SJSA1 (cell line): Measurements from ENCODE around the gene NTM. TPM values are rescaled to one million over a fixed set of nuclear protein-coding genes. Genes with fewer than 3 reads are reported as not detected.
"Not testable (repeated sequence)": the region's sequence is repeated elsewhere in the genome, so short reads cannot be mapped to it uniquely, and the experiment has no call there.

ENCODE experiments used
- DNase-seq, 2 experiments: peaks; one replicate each; pipeline ENCODE4 v3.0.0-alpha.2; 2015 to 2020; ENCODE audit warnings: low spot score in 2 of 2, low read depth in 1 of 2
- H3K27ac ChIP-seq: fragments of 250-450 bp; sonication (Bioruptor Pico); 2 replicates; pipeline ENCODE4 v1.5.1; 2020; ENCODE audit warnings: mild to moderate bottlenecking, moderate library complexity
- H3K27me3 ChIP-seq: fragments of 250-450 bp; sonication (Bioruptor Pico); replicated peaks from 2 replicates; pipeline ENCODE4 v1.5.1; 2020; ENCODE audit warnings: mild to moderate bottlenecking, moderate library complexity
- H3K36me3 ChIP-seq: fragments of 250-450 bp; sonication (Bioruptor Pico); 2 replicates; pipeline ENCODE4 v1.5.1; 2020; ENCODE audit warnings: mild to moderate bottlenecking
- H3K4me1 ChIP-seq: fragments of 250-450 bp; sonication (Bioruptor Pico); replicated peaks from 2 replicates; pipeline ENCODE4 v1.6.1; 2021; ENCODE audit warnings: mild to moderate bottlenecking
- H3K4me3 ChIP-seq: fragments of 250-450 bp; sonication (Bioruptor Pico); 2 replicates; pipeline ENCODE4 v1.5.1; 2020; ENCODE audit warnings: mild to moderate bottlenecking
- H3K9me3 ChIP-seq: fragments of 250-450 bp; sonication (Bioruptor Pico); replicated peaks from 2 replicates; pipeline ENCODE4 v1.5.1; 2020; ENCODE audit warnings: mild to moderate bottlenecking
- total RNA-seq: library from RNA; depleted of rRNA; stranded (reverse); fragments of >200 nt; shearing (Covaris generic); gene quantifications from 2 replicates; pipeline ENCODE4 v1.2.3, GENCODE V29; 2014

The NTM gene
- total RNA-seq, 1 experiment from 2014 or later: 0.34 TPM

- Histone ChIP-seq H3K36me3 (no peaks in the 10 kb centered on the region), H3K4me1 (no peaks in the 10 kb centered on the region), H3K9me3 (no peaks in the 10 kb centered on the region), H3K27me3 (no peaks in the 10 kb centered on the region), H3K27ac (no peak overlapping the region), H3K4me3 (no peak overlapping the region)
- DNase-seq: no peak
These were observed 121.1 kb downstream of the NTM start for GRCh38 chr11:131491503-131491902.

- DNase-seq: no peak
- Histone ChIP-seq H3K9me3 (no peaks in the 10 kb centered on the region), H3K4me3 (no peak overlapping the region), H3K4me1 (no peaks in the 10 kb centered on the region), H3K27ac (no peak overlapping the region), H3K36me3 (no peaks in the 10 kb centered on the region), H3K27me3 (no peaks in the 10 kb centered on the region)
These were observed 125.0 kb downstream of the NTM start for GRCh38 chr11:131495423-131495822.

GRCh38 chr11:131497686-131498085, 127.3 kb downstream of the NTM start:
- H3K27me3 ChIP-seq, H3K4me1 ChIP-seq, DNase-seq, H3K36me3 ChIP-seq, H3K4me3 ChIP-seq, H3K27ac ChIP-seq, H3K9me3 ChIP-seq: not testable (repeated sequence)

GRCh38 chr11:131498631-131499160, 128.3 kb downstream of the NTM start:
- no peak for DNase-seq
- no peaks in the 10 kb centered on the region for H3K4me1 ChIP-seq
- no peak overlapping the region for H3K27ac ChIP-seq
- H3K4me3 ChIP-seq: no peak overlapping the region
- H3K9me3 ChIP-seq: no peaks in the 10 kb centered on the region
- H3K36me3 ChIP-seq: no peaks in the 10 kb centered on the region
- H3K27me3 ChIP-seq: no peaks in the 10 kb centered on the region

- Histone ChIP-seq H3K27ac (no peak overlapping the region), H3K4me3 (no peak overlapping the region), H3K27me3 (no peaks in the 10 kb centered on the region), H3K9me3 (no peaks in the 10 kb centered on the region), H3K36me3 (no peaks in the 10 kb centered on the region), H3K4me1 (no peaks in the 10 kb centered on the region)
- DNase-seq: no peak
These were observed 128.8 kb downstream of the NTM start for GRCh38 chr11:131499199-131499598.

GRCh38 chr11:131503017-131503416, 132.6 kb downstream of the NTM start:
- Histone ChIP-seq H3K27me3 (no peaks in the 10 kb centered on the region), H3K36me3 (no peaks in the 10 kb centered on the region), H3K9me3 (no peaks in the 10 kb centered on the region), H3K4me1 (no peaks in the 10 kb centered on the region), H3K27ac (no peak overlapping the region), H3K4me3 (no peak overlapping the region)
- no peak for DNase-seq

GRCh38 chr11:131504199-131504949, 134.0 kb downstream of the NTM start:
- Histone ChIP-seq H3K27me3 (no peaks in the 10 kb centered on the region), H3K4me3 (no peak overlapping the region), H3K4me1 (no peaks in the 10 kb centered on the region), H3K9me3 (no peaks in the 10 kb centered on the region), H3K27ac (no peak overlapping the region), H3K36me3 (no peaks in the 10 kb centered on the region)
- no peak for DNase-seq

- no peaks in the 10 kb centered on the region for H3K4me1 ChIP-seq
- no peak for DNase-seq
- H3K36me3 ChIP-seq: no peaks in the 10 kb centered on the region
- no peaks in the 10 kb centered on the region for H3K9me3 ChIP-seq
- H3K27me3 ChIP-seq: no peaks in the 10 kb centered on the region
- no peak overlapping the region for H3K27ac ChIP-seq
- H3K4me3 ChIP-seq: no peak overlapping the region
These were observed 135.9 kb downstream of the NTM start for GRCh38 chr11:131506348-131506747.

- Histone ChIP-seq H3K27me3 (no peaks in the 10 kb centered on the region), H3K27ac (no peak overlapping the region), H3K4me3 (no peak overlapping the region), H3K36me3 (no peaks in the 10 kb centered on the region), H3K9me3 (no peaks in the 10 kb centered on the region), H3K4me1 (no peaks in the 10 kb centered on the region)
- no peak for DNase-seq
These were observed 140.2 kb downstream of the NTM start for GRCh38 chr11:131510662-131511061.

- no peak overlapping the region for H3K4me3 ChIP-seq
- no peaks in the 10 kb centered on the region for H3K9me3 ChIP-seq
- H3K27ac ChIP-seq: no peak overlapping the region
- no peaks in the 10 kb centered on the region for H3K27me3 ChIP-seq
- no peaks in the 10 kb centered on the region for H3K4me1 ChIP-seq
- no peaks in the 10 kb centered on the region for H3K36me3 ChIP-seq
- no peak for DNase-seq
These were observed 141.4 kb downstream of the NTM start for GRCh38 chr11:131511794-131512193.

GRCh38 chr11:131512228-131512627, 141.8 kb downstream of the NTM start:
- DNase-seq: no peak
- Histone ChIP-seq H3K4me3 (no peak overlapping the region), H3K27me3 (no peaks in the 10 kb centered on the region), H3K9me3 (no peaks in the 10 kb centered on the region), H3K27ac (no peak overlapping the region), H3K36me3 (no peaks in the 10 kb centered on the region), H3K4me1 (no peaks in the 10 kb centered on the region)

GRCh38 chr11:131514062-131514461, 143.6 kb downstream of the NTM start:
- no peaks in the 10 kb centered on the region for H3K9me3 ChIP-seq
- H3K27me3 ChIP-seq: no peaks in the 10 kb centered on the region
- no peak overlapping the region for H3K4me3 ChIP-seq
- no peak overlapping the region for H3K27ac ChIP-seq
- no peaks in the 10 kb centered on the region for H3K36me3 ChIP-seq
- DNase-seq: no peak
- no peaks in the 10 kb centered on the region for H3K4me1 ChIP-seq

- H3K9me3 ChIP-seq: no peaks in the 10 kb centered on the region
- no peaks in the 10 kb centered on the region for H3K27me3 ChIP-seq
- no peak overlapping the region for H3K27ac ChIP-seq
- no peak for DNase-seq
- no peak overlapping the region for H3K4me3 ChIP-seq
- no peaks in the 10 kb centered on the region for H3K36me3 ChIP-seq
- no peaks in the 10 kb centered on the region for H3K4me1 ChIP-seq
These were observed 148.0 kb downstream of the NTM start for GRCh38 chr11:131518305-131518838.

GRCh38 chr11:131522851-131523250, 152.4 kb downstream of the NTM start:
- Histone ChIP-seq H3K27ac (no peak overlapping the region), H3K4me3 (no peak overlapping the region), H3K27me3 (no peaks in the 10 kb centered on the region), H3K36me3 (no peaks in the 10 kb centered on the region), H3K9me3 (no peaks in the 10 kb centered on the region), H3K4me1 (no peaks in the 10 kb centered on the region)
- no peak for DNase-seq
